Effector memory CD8-positive, alpha-beta T cell (primary cell): ENCODE results near the gene DENND1A.

Source experiments
- ATAC-seq: fragments of 150-1000 bp; cut with Tn5 transposase; replicated peaks from 2 replicates; pipeline ENCODE4 v1.10.0; 2021; ENCODE audit warnings: mild to moderate bottlenecking, moderate library complexity
- DNase-seq, 3 experiments: peaks; one replicate each; pipeline ENCODE4 v3.0.0; 2021
- H3K27ac Mint-ChIP-seq, 2 donors: one replicate each; pipeline ENCODE4 v1.8.0; 2022; ENCODE audit warnings: mild to moderate bottlenecking in 2 of 2, mixed read lengths in 2 of 2, moderate library complexity in 2 of 2
- H3K27me3 Mint-ChIP-seq, 2 donors: one replicate each; pipeline ENCODE4 v1.8.0; 2022; ENCODE audit warnings: mixed read lengths in 2 of 2
- H3K36me3 Mint-ChIP-seq: one replicate; pipeline ENCODE4 v1.8.0; 2022; ENCODE audit warnings: mild to moderate bottlenecking, moderate library complexity, mixed read lengths; ENCODE audit not compliant: insufficient read depth
- H3K4me1 Mint-ChIP-seq, 2 donors: one replicate each; pipeline ENCODE4 v1.8.0; 2022; ENCODE audit warnings: low read depth in 2 of 2, mixed read lengths in 2 of 2
- H3K4me3 Mint-ChIP-seq, 2 donors: one replicate each; pipeline ENCODE4 v1.8.0; 2022; ENCODE audit warnings: mild to moderate bottlenecking in 2 of 2, mixed read lengths in 2 of 2, moderate library complexity in 2 of 2
- H3K9me3 Mint-ChIP-seq, 2 donors: one replicate each; pipeline ENCODE4 v1.8.0; 2022; ENCODE audit warnings: mixed read lengths in 2 of 2

DENND1A gene

DNA sequence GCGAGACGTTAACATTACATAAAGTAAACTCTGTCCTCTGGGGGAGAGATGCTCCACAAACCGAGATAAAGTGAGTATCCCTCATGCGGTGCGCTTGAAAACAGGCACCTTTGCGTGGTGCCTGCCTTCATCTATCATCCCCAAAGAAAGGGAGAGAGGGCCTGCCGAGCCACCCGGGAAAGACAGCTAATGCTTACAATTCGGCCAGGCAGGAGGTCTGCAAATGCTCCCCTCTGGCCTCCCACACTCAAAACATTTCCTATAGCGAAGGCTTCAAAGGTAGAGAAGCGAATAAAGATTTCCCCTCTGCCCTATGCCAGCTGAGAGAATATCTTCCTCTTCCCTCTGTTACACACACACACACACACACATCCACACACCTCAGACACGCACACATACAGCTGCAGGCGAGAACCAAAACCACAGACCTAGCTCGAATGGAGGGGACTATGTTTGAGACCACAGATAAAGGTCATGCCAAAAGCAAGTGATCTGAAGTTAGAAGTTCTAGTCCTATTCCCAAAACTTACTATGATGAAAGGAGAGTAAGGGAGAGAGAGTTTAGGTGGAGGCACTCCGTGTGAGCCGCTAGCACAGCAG is 441.1 kb downstream of the DENND1A start:
- H3K9me3 Mint-ChIP-seq, result no peaks in the 10 kb centered on the region
- no peak overlapping the region for H3K4me3 Mint-ChIP-seq
- no peak for DNase-seq
- no peak for ATAC-seq
- no peaks in the 10 kb centered on the region for H3K4me1 Mint-ChIP-seq
- no peaks in the 10 kb centered on the region for H3K27me3 Mint-ChIP-seq
- H3K27ac Mint-ChIP-seq, result no peak overlapping the region
- peaks cover 3% of the 10 kb centered on the region for H3K36me3 Mint-ChIP-seq

DNA sequence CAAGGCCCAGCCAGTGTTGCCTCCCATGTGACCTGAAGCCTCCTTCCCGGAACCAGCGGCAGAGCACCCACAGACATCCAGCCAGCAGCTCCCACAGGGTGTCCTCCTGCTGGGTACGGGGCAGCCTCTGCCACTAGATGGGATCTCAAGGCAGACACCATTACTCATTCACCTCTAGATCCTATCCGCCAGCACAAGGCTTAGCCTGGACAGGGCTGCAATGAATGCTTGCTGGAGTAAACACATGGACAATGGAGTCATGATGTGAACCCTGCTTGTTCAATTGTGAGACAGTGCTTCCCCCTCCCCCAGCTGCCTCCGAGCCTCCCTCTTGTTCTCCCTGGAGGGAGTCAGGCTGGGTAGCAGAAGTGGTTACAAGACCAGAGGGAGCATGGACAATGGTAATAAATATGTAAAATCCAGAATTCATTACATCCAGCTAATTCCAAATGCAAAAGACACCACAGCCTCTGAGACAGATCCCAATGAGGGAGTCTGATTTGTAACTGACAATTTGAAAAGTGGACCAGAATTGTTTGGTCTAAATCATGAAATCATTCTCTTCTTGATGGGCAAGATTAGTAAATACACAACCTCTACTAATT is 441.9 kb downstream of the DENND1A start:
- Mint-ChIP-seq H3K4me3 (no peak overlapping the region), H3K27me3 (no peaks in the 10 kb centered on the region), H3K9me3 (no peaks in the 10 kb centered on the region), H3K36me3 (peaks cover 3% of the 10 kb centered on the region), H3K27ac (no peak overlapping the region), H3K4me1 (no peaks in the 10 kb centered on the region)
- ATAC-seq (no peak), DNase-seq (no peak)

DNA sequence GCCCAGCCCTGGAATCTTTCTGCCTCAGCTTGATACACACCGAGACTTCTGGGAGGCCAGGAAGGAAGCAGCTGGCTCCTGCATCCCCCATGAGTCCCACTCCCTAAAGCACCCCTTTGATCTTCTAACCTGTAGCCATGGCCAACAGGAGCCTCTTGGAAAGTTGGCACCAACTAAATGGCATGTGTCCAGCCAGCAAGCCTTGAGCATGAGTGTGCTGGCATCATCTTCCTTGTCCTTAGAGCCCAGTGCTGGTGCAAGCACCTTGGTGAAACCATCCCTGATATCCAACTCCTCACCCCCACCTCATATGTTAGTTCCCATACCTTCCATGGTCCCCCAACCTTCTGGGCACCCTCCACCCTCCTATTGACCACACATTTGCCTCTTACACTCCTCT is 443.5 kb downstream of the DENND1A start:
- Mint-ChIP-seq H3K27ac (no peak overlapping the region), H3K9me3 (no peaks in the 10 kb centered on the region), H3K4me1 (peaks cover 0 to under 1% of the 10 kb centered on the region in 2 donors), H3K36me3 (peaks cover 3% of the 10 kb centered on the region), H3K27me3 (no peaks in the 10 kb centered on the region), H3K4me3 (no peak overlapping the region)
- no peak for ATAC-seq
- no peak for DNase-seq

DNA sequence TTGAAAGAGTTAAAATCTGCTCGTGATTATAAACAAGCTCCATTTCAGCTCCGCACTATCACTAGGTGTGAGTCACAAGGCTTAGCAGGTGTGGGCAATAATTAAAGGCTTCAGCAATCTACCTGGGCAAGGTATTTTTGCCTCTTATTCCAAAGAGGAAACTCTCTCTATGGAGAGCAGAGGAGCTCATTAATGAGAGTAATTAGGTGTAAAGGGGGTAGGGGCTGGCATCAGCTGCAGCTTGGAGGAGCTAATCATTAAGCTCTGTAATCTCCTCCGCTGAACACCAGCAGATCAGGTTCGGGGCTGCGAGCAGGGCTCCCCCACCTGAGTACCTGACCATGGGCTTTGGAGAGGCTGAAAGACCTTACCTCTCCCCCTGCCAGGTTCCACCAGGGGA is 444.7 kb downstream of the DENND1A start:
- Mint-ChIP-seq H3K36me3 (peaks cover 3% of the 10 kb centered on the region), H3K27me3 (no peaks in the 10 kb centered on the region), H3K27ac (no peak overlapping the region), H3K4me1 (peaks cover 0 to 5% of the 10 kb centered on the region in 2 donors), H3K9me3 (no peaks in the 10 kb centered on the region), H3K4me3 (no peak overlapping the region)
- DNase-seq, result no peak
- no peak for ATAC-seq

DNA sequence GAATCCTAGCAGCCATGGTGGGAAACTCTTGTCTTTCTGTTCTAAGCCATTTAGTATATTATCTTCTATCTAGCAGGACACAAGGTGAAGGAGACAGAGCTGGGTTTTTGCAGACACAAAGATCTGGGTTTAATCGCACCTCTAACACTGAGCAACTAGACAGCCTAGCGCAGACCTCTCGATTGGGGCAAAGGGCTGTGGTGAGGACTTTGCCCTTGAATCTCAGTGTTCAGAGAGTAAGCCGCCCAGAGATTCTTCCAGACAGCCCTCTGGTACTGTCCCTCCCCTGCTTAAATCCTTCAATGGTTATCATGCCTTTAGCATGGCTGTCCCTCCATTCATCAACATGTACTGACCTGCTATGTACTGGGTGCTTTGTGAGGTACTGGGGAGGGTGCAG is 445.8 kb downstream of the DENND1A start:
- ATAC-seq, result no peak
- H3K27me3 Mint-ChIP-seq, result no peaks in the 10 kb centered on the region

GRCh38 chr9:123483191-123483803 is 446.6 kb downstream of the DENND1A start:
- Mint-ChIP-seq H3K4me3 (no peak overlapping the region), H3K27me3 (no peaks in the 10 kb centered on the region), H3K36me3 (peaks cover 3% of the 10 kb centered on the region), H3K27ac (no peak overlapping the region), H3K9me3 (no peaks in the 10 kb centered on the region), H3K4me1 (peaks cover 0 to 5% of the 10 kb centered on the region in 2 donors)
- DNase-seq, result no peak
- ATAC-seq, result no peak

More for the DNA sequence above, 445.8 kb downstream of the DENND1A start:
- H3K4me3 Mint-ChIP-seq, result no peak overlapping the region
- peaks cover 0 to 5% of the 10 kb centered on the region in 2 donors for H3K4me1 Mint-ChIP-seq
- H3K9me3 Mint-ChIP-seq, result no peaks in the 10 kb centered on the region
- H3K36me3 Mint-ChIP-seq, result peaks cover 3% of the 10 kb centered on the region
- DNase-seq, result no peak
- peak overlapping the region in 1 of 2 donors; percentile 33 for H3K27ac Mint-ChIP-seq

- H3K27ac Mint-ChIP-seq, result peak overlapping the region in 1 of 2 donors; percentile 47
- ATAC-seq, result no peak
These were observed 447.5 kb downstream of the DENND1A start for GRCh38 chr9:123482295-123482968.

GRCh38 chr9:123481209-123481865 is 448.6 kb downstream of the DENND1A start:
- no peak for ATAC-seq
- Mint-ChIP-seq H3K9me3 (no peaks in the 10 kb centered on the region), H3K27ac (no peak overlapping the region), H3K27me3 (no peaks in the 10 kb centered on the region), H3K36me3 (peaks cover 3% of the 10 kb centered on the region), H3K4me1 (peaks cover 0 to 5% of the 10 kb centered on the region in 2 donors), H3K4me3 (no peak overlapping the region)
- no peak for DNase-seq

More at GRCh38 chr9:123482295-123482968, 447.5 kb downstream of the DENND1A start:
- Mint-ChIP-seq H3K4me1 (peaks cover 0 to 5% of the 10 kb centered on the region in 2 donors), H3K36me3 (peaks cover 3% of the 10 kb centered on the region), H3K4me3 (no peak overlapping the region), H3K27me3 (no peaks in the 10 kb centered on the region), H3K9me3 (no peaks in the 10 kb centered on the region)
- DNase-seq, result no peak

- Mint-ChIP-seq H3K36me3 (peaks cover 3% of the 10 kb centered on the region), H3K9me3 (no peaks in the 10 kb centered on the region), H3K27ac (no peak overlapping the region), H3K4me3 (no peak overlapping the region), H3K27me3 (no peaks in the 10 kb centered on the region), H3K4me1 (peaks cover 0 to 5% of the 10 kb centered on the region in 2 donors)
- DNase-seq (no peak), ATAC-seq (no peak)
These were observed 449.1 kb downstream of the DENND1A start for GRCh38 chr9:123480791-123481190.

DNA sequence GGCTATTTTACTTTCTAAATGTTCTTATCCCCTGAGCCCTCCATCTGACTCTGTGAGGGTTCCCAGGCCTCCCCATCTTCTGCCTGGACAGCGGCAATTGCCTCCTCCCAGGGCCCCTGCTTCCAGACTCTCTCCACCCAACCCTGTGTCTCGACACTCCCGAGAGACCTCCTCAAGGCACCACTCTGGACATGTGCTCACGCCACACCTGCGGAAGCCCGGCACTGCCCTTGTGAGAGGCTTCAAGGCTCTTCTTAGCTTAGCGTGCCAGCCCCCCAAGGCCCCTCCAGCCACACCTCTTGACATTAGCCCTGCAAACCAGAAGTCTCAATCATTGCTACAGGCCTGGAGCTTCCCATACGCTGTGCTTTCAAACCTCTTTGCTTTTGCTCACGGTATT is 449.8 kb downstream of the DENND1A start:
- Mint-ChIP-seq H3K9me3 (no peaks in the 10 kb centered on the region), H3K27me3 (no peaks in the 10 kb centered on the region), H3K4me1 (peaks cover 0 to 5% of the 10 kb centered on the region in 2 donors), H3K36me3 (peaks cover 2% of the 10 kb centered on the region), H3K4me3 (no peak overlapping the region), H3K27ac (no peak overlapping the region)
- DNase-seq (no peak), ATAC-seq (no peak)

DNA sequence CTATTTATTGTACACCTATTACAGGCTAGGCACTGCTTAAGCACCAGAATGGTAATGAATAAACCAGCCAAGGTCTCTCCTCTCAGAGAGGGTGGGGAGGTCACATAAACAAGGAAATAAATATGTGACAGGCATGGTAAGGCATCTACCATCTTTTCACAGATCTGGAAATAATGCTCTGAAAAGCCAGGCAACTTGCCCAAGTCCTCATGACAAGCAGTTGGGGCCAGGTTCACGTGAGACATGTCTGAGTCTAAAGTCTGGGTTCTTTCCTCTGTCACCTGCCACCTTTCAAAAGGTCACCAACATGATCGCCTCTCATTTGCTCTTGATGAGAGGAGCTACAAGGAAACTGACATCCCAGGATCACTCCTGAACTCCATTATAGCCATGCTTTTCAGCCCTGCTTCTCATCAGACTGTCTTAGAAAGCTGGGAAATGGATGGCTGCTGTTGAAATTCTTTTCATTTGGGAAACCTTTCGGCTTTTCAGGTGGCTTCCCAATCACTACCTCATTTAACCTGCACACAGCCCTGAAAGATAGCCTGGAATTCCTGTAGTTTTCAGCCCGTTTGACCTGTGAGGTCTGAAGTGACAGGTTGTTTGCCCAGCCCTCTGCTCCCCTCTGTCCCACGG is 450.8 kb downstream of the DENND1A start:
- DNase-seq (no peak), ATAC-seq (no peak)
- Mint-ChIP-seq H3K4me3 (no peak overlapping the region), H3K27me3 (no peaks in the 10 kb centered on the region), H3K36me3 (no peaks in the 10 kb centered on the region), H3K4me1 (peaks cover 0 to 5% of the 10 kb centered on the region in 2 donors), H3K9me3 (no peaks in the 10 kb centered on the region), H3K27ac (no peak overlapping the region)

GRCh38 chr9:123478160-123478559 is 451.8 kb downstream of the DENND1A start:
- no peak overlapping the region for H3K4me3 Mint-ChIP-seq
- H3K9me3 Mint-ChIP-seq, result no peaks in the 10 kb centered on the region
- ATAC-seq, result no peak
- H3K36me3 Mint-ChIP-seq, result no peaks in the 10 kb centered on the region
- no peaks in the 10 kb centered on the region for H3K27me3 Mint-ChIP-seq
- H3K4me1 Mint-ChIP-seq, result peaks cover 0 to 5% of the 10 kb centered on the region in 2 donors
- no peak overlapping the region for H3K27ac Mint-ChIP-seq
- DNase-seq, result no peak

DNA sequence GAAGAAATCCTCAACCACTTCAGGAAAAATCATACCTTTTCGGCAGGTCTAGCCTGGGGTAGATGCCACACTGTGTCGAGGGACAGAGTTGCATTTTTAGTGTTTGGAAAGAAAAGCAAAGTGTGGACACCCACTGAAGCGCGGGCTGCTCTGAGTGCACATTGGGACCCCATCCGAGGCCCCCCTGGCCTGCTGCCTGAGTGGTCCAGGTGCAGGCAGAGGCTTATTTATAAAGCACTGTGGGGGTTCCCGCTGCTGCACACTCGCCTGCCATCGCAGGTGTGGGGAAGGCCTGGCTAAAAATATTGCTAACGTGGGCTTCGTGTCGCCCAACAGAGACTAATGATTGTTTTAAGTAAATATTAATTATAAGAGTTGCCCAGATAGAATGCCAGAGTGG is 454.5 kb downstream of the DENND1A start:
- H3K27me3 Mint-ChIP-seq, result no peaks in the 10 kb centered on the region
- H3K27ac Mint-ChIP-seq, result no peak overlapping the region
- peaks cover under 1% of the 10 kb centered on the region for H3K36me3 Mint-ChIP-seq
- H3K9me3 Mint-ChIP-seq, result no peaks in the 10 kb centered on the region
- H3K4me1 Mint-ChIP-seq, result no peaks in the 10 kb centered on the region
- DNase-seq, result no peak
- H3K4me3 Mint-ChIP-seq, result no peak overlapping the region
- no peak for ATAC-seq
